ENCODE measurements around the gene RARB.
A peak's percentile ranks its signal among the peaks of the same experiment; 100 is the strongest.

The RARB gene

GRCh38 chr3:25447285-25447684 is 19.2 kb downstream of the RARB start:
- FAIRE-seq: no peak
- DNase-seq (ENCODE audit: low spot score): no peak

DNA sequence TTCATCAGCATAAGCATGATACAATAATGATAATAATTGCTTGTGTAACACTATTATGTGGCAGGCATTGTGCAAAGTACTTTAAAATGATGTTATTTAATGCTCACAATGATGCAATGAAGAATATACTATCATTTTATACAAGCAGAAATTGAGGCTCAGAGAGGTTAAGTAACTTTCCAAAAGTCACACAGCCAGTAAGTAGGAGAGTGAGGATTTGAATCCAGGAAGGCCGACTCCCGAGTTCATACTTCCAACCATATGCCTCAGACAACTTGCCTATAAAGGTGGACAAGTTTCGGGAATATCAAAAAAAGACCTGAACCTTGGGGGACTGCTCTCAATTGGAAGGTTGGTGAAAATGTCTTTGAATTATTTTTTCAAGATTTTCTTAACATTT is 19.9 kb downstream of the RARB start:
- DNase-seq (ENCODE audit: low spot score): no peak
- FAIRE-seq: no peak

DNA sequence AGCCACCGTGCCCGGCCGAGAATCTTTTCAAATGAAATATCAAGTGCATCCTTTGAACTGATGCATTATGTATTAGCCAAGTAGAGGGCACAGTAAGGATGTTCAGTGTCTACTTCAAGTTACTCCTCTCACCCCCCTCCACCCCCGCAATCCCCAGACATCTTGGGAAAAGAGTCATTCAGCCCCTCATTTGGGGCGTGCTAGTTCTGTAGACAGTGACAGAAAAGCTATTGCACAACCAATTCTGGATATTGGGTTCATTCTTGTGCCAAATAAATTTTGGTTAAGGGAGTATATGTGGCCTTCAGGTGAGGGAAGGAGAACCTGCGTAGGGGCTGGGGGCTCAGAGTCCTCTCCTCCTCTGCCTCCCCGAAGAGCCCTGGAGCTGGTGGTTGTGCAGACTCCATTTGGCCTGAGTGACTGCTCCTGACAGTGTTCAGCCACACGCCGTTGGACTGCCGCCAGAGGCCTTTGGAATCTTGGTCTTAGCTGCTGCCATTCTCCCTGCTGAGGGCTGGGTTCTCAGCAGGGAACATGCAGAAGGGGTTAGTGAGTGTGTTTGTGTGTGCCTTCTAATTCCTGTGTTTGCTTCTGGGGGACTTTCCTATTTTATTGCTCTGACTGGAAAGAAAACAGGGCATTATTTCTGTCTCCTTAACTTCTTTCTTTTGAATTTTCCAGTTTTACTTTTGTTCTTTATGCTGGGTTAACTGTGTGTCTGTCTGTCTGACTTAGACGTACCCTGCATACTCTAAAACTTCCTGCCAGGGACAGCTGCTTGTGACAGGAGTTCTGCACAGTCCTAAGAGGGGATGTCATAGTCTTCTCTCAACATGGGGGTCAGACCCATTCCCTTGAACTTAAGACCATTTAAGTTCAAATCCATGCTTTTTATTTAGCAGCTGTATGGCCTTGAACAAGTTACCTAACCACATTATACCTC is 21.0 kb downstream of the RARB start:
- FAIRE-seq (no peak), DNase-seq (ENCODE audit: low spot score) (peak; percentile 66)

- no peak for FAIRE-seq
- DNase-seq (ENCODE audit: low spot score): no peak
These were observed 21.8 kb downstream of the RARB start for GRCh38 chr3:25449857-25450256.

GRCh38 chr3:25452192-25452591 is 24.1 kb downstream of the RARB start:
- FAIRE-seq (no peak), DNase-seq (ENCODE audit: low spot score) (no peak)

DNA sequence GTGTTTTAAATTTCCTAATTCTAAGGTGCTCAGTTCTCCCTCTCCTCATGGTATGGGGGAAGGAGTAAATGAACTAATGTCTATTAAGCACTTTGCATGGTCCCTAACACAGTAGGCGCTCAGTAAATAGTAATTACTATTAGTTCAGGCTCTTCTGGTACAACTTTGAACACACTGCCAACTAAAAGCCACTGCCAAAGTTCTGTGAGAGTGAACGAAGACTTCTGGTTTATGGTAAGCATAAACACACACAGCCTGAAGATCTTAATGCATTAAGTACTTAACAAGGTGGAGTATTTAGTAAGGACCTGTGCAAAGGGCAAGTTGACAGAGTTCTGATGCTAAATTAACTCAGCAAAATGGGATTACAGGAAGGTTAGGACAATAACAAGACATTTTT is 24.7 kb downstream of the RARB start:
- FAIRE-seq (no peak), DNase-seq (ENCODE audit: low spot score) (no peak)

- DNase-seq (ENCODE audit: low spot score): no peak
These were observed 25.5 kb downstream of the RARB start for GRCh38 chr3:25453619-25454004.

DNA sequence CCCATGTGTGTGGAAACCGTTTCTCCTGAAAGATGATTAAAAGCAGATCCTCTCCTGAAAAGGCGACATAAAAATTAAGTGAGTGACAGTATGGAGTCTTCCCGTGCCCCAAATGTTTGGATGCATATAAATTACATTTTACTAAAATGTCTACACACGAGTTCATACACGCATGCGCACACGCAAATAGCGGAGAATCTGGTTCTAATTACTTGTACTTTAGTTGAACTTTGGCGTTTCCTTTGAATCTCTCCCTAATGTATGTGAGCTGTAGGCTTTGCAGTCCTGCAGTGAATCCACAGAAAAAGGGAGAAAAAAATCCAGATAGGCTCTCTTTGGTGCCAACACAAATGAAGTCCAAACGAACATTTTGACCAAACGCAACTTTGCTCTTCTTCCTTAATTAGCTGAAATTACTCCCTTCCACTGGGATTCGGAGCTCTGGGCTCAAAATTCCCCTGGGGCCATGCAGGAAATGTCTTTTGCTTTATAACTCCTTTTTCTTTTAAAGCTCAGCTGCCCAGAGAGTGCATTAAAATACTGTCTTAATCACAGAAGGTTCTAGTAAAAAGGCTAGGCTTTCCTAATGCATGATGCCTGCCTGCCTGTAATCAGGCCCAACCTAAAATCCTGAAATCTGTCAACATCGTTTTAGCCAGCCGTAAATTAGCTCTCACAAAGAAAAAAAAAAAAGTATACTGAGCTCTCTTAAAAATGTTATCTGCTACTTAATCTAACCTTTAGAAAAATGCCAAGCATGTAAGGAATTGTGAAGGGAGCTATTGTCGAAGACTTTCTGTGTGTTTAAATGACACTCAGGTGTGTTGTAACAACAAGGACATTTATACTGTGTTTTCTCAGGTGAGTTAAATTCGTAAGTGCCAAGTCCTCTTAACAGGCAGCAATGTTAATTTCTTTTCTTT is 26.2 kb downstream of the RARB start:
- no peak for DNase-seq (ENCODE audit: low spot score)
- no peak for FAIRE-seq

More at GRCh38 chr3:25453619-25454004, 25.5 kb downstream of the RARB start:
- FAIRE-seq: no peak

DNA sequence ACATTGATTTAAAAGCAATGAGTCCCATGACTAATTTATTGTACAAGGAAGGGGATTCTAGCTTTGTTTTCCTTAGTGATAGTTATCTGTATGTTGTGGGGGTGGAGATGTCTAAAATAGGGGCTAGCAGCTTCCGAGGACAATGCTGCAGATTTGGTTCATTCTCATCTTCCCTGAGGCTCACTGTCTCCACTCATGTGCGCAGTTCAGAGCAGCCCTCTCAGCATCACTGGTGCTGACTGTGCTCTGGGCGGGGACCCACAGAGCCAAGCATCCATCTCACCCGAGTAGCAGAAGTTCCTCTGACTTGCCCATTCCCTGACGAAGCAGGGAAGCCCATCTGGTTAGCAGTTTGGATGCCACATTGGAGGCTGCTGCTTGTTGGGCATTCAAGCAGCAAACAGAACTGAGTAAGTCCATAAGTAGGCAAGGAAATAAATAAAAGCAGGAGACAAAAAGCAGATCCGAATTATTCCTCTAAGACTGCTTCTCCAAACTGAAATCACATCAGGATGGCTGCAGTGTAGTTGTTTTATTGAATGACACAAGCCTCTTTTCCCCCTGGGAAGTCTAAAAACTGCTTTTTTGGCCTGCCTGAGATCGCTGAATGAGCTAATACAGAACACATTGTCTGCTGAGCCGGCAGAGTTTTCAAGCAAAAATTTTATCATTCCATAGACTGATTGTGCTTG is 27.5 kb downstream of the RARB start:
- FAIRE-seq (peak; percentile 52), DNase-seq (ENCODE audit: low spot score) (no peak)

GRCh38 chr3:25456723-25457670 is 28.9 kb downstream of the RARB start:
- FAIRE-seq: no peak
- DNase-seq (ENCODE audit: low spot score): no peak

DNA sequence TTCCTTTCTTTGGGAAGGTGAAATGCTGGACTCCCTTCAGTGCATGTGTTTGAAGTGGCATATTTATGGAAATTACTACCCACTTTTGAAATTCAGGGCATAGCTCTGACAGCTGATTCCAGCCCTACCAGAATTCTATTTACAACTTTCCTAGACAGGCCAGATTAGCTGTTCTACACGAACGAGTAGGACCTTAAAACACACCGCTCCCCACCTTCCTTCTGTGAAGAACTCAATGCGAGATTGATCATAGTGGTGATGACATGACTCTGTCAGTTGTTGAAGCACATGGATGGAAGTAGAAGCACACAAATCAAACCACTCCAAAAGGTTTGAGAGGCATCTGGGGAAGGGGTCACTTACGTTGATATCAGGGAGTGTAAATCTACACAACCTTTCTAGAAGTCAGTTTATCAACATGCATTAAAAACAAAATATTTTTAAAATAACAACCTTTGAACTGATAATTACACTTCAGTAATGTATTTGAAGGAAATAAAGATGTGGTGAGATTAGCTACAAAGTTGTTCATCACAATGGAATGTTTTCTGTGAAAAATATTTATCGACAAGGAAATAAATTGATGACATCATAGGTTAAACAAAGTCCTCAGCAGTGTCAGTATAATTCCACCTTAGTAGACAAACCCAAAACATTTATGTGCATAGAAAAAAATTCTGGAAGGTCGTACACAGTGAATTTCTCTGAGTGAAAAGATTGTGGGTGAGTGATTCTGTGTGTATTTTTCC is 29.8 kb downstream of the RARB start:
- FAIRE-seq (no peak), DNase-seq (ENCODE audit: low spot score) (no peak)

- DNase-seq (ENCODE audit: low spot score): no peak
- no peak for FAIRE-seq
These were observed 30.4 kb downstream of the RARB start for GRCh38 chr3:25458420-25458814.

DNA sequence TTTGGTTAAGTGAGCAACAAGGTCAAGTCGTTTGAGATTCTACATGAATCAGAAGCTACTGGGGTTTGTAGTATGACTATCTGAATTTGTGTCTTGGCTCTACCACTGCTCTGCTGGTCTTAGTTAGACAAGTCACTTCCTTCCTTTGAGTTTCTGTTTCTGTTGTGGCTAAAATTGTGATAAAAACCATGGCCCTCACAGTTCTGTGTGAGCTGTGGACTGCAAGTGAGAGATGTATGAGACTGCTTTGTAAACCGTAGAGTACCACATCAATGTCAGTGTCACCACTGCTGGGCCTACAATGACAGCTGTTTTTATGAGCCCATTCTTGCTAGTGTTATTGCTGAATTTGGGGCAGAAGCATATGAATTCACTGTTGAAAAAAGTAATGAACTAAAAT is 32.7 kb downstream of the RARB start:
- DNase-seq (ENCODE audit: low spot score) (no peak), FAIRE-seq (no peak)

DNA sequence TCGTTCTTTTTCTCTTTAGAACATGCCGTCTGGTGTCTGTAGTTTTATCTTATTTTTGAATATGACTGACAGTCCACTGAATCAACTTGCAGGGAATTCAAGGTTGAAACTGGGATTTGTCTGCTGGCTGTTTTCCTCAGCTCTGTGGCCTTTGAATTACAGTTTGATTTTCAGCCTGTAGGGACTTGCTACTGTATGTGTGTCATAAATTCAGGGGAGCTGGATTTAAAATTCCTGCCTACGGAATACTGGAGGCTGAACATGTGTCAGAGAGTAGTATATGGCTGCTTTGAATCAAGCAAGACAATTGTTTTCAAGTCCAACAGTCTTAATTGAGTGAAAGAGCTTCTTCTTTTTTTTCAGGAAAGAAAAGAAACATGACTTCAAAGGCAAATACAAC is 33.9 kb downstream of the RARB start:
- FAIRE-seq: no peak

DNA sequence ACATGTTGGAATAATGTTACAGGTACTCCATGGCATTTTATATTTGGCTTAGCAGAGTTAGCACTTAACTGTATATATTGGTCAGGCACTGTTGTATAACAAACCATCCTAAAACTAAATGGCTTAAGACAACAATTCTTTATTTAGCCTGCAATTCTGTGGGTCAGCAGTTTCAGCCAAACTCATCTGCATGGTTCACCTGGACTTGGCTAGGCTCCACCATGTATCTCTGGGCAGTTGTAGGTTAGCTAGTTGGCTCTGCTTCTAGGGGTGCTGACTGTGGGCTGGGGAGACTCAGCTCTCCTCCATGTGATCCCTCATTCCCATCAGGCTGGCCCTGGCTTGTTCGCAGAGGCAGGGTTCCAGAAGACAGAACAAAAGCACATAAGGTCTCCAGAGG is 34.4 kb downstream of the RARB start:
- DNase-seq (ENCODE audit: low spot score): no peak
- no peak for FAIRE-seq

More for the DNA sequence above, 33.9 kb downstream of the RARB start:
- DNase-seq (ENCODE audit: low spot score): no peak

DNA sequence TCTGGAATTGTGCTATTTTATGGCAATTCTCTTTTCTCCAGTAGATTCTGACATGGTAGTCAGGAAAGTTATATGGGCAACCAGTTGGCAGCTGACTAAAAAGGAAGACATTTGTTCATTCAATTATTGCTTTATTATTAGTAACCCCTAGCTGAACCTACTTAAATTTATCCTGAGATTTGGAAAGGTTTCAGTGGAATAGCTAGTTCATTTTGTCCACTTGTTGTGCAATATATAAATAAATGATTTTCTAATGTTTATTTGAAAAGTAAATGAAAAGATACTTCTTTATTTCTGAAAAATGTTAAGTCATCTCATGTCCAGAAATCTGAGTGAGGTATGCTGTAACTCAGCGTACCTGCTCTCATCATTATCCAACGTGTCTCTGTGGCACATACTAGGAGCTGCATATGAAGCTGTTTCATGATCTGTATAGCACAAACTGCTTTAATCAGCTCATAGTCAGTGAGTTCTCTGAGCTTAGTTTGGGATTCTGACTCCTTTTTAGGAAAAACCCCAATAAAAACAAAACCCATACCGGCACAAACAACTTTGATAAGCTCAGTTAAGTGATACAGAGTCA is 35.9 kb downstream of the RARB start:
- no peak for DNase-seq (ENCODE audit: low spot score)
- no peak for FAIRE-seq

- no peak for FAIRE-seq
- no peak for DNase-seq (ENCODE audit: low spot score)
These were observed 37.3 kb downstream of the RARB start for GRCh38 chr3:25465266-25465860.

DNA sequence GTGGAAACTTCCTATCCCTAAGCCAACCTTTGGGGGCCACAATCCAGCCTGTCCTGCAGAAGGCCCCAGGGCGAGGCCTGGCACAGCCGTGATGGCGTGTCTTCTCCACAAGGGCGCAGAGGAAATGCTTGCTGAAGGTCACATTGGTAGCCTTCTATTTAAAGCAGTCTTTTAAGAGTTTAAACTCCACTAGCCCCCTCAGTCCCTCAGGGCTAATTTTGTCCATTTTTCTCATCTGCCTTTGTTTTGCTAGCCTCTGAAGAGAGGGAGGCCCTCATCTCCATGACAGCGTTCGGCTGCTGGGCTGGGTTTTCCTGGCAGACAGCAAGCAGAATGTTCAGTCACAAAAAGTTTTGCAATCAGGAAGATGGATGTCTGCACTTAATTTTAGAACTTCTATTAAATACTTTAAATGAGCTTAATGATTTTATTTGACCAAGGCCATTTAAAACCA is 40.8 kb downstream of the RARB start:
- FAIRE-seq (no peak), DNase-seq (ENCODE audit: low spot score) (no peak)

GRCh38 chr3:25469558-25469957 is 41.5 kb downstream of the RARB start:
- DNase-seq (ENCODE audit: low spot score): no peak
- no peak for FAIRE-seq

Data from urothelium cell line (cell line).